ENCODE results near the gene SERINC2.

GRCh38 chr1:31366796-31367195, 46.2 kb upstream of the SERINC2 start:
- TF ChIP-seq TSHZ2 (CRISPR knock-in tag; IDR thresholded peaks at IDR 0.05) (no peak), CSRNP3 (CRISPR knock-in tag; IDR thresholded peaks at IDR 0.05) (no peak), TOX (CRISPR knock-in tag; IDR thresholded peaks at IDR 0.05; ENCODE audit: borderline replicate concordance) (no peak), RARB (CRISPR knock-in tag; IDR thresholded peaks at IDR 0.05) (no peak), BACH2 (CRISPR knock-in tag; IDR thresholded peaks at IDR 0.05; ENCODE audit: borderline replicate concordance) (no peak)
